GM12865 (cell line): Measurements from ENCODE around the gene EFNB2.
A peak's percentile ranks its signal among the peaks of the same experiment; 100 is the strongest.

Experiments
- DNase-seq: peaks from one replicate; pipeline ENCODE4 v3.0.0; 2010; ENCODE audit warnings: low read depth
- H3K4me3 ChIP-seq: 2 replicates; pipeline ENCODE4 v1.5.1; 2011; ENCODE audit warnings: mild to moderate bottlenecking, low read depth, low read length, control low read depth
- CTCF ChIP-seq: IDR thresholded peaks from 2 replicates; pipeline ENCODE4 v1.5.1; 2011; ENCODE audit warnings: low read length, control low read depth, low read depth, inconsistent platforms; ENCODE audit not compliant: insufficient read depth; ENCODE audit errors: missing control alignments

Gene EFNB2

GRCh38 chr13:106561551-106562170, 26.2 kb upstream of the EFNB2 start:
- peak overlapping the region; percentile 54 for H3K4me3 ChIP-seq
- TF ChIP-seq CTCF: no peak
- peak; percentile 74 for DNase-seq

GRCh38 chr13:106560821-106561220, 25.4 kb upstream of the EFNB2 start:
- H3K4me3 ChIP-seq: peak overlapping the region; percentile 54
- TF ChIP-seq CTCF: no peak
- DNase-seq: peak; percentile 31

GRCh38 chr13:106558527-106558926, 23.1 kb upstream of the EFNB2 start:
- no peak overlapping the region for H3K4me3 ChIP-seq
- no peak for DNase-seq
- TF ChIP-seq CTCF: no peak

GRCh38 chr13:106555631-106556328, 20.3 kb upstream of the EFNB2 start:
- H3K4me3 ChIP-seq: no peak overlapping the region
- no peak for TF ChIP-seq CTCF
- no peak for DNase-seq

GRCh38 chr13:106551751-106552150, 16.3 kb upstream of the EFNB2 start:
- no peak for TF ChIP-seq CTCF
- no peak for DNase-seq
- H3K4me3 ChIP-seq: no peak overlapping the region

GRCh38 chr13:106551350-106551749, 15.9 kb upstream of the EFNB2 start:
- no peak overlapping the region for H3K4me3 ChIP-seq
- TF ChIP-seq CTCF: no peak
- no peak for DNase-seq

GRCh38 chr13:106550570-106551135, 15.2 kb upstream of the EFNB2 start:
- TF ChIP-seq CTCF: no peak
- no peak for DNase-seq
- no peak overlapping the region for H3K4me3 ChIP-seq
